Measurements from ENCODE around the gene HSF4.

GRCh38 chr16:67204076-67204475 lies 39.5 kb downstream of the HSF4 start:
- TF ChIP-seq CTCF (IDR thresholded peaks at IDR 0.05) (no peak), POLR2A (IDR thresholded peaks at IDR 0.05) (no peak)
